ENCODE measurements around the gene INHA. TPM values are rescaled to one million over a fixed set of nuclear protein-coding genes. Genes with fewer than 3 reads are reported as not detected.

The INHA gene
- total RNA-seq (2014; rRNA removed; shearing (Covaris generic)), result 0.36 and 0.80 TPM in 2 replicates

GRCh38 chr2:219572237-219573001 is at the start of gene INHA:
TSS of gene INHA (plus strand) at chr2:219572310. CDS start at chr2:219572375, 65 bp downstream.
- DNase-seq (ENCODE audit: low read depth), result no peak

- no peak for DNase-seq (ENCODE audit: low read depth)
Measured at GRCh38 chr2:219523031-219523671, 49.0 kb upstream of the INHA start.

GRCh38 chr2:219524817-219525216 is 47.3 kb upstream of the INHA start:
- DNase-seq (ENCODE audit: low read depth), result no peak

- DNase-seq (ENCODE audit: low read depth), result no peak
Measured at GRCh38 chr2:219525533-219526232, 46.4 kb upstream of the INHA start.

- DNase-seq (ENCODE audit: low read depth), result no peak
Measured at GRCh38 chr2:219526320-219527075, 45.6 kb upstream of the INHA start.

GRCh38 chr2:219527076-219527394 is 45.1 kb upstream of the INHA start:
- DNase-seq (ENCODE audit: low read depth), result no peak

- no peak for DNase-seq (ENCODE audit: low read depth)
Measured at GRCh38 chr2:219527472-219527871, 44.6 kb upstream of the INHA start.

- DNase-seq (ENCODE audit: low read depth), result peak; percentile 87
Measured at GRCh38 chr2:219530048-219530963, 41.8 kb upstream of the INHA start.

- no peak for DNase-seq (ENCODE audit: low read depth)
Measured at GRCh38 chr2:219531639-219532377, 40.3 kb upstream of the INHA start.

GRCh38 chr2:219532378-219532649 is 39.8 kb upstream of the INHA start:
- DNase-seq (ENCODE audit: low read depth), result no peak

GRCh38 chr2:219533930-219534661 is 38.0 kb upstream of the INHA start:
- no peak for DNase-seq (ENCODE audit: low read depth)

- no peak for DNase-seq (ENCODE audit: low read depth)
Measured at GRCh38 chr2:219536425-219536824, 35.7 kb upstream of the INHA start.

GRCh38 chr2:219536967-219537366 is 35.1 kb upstream of the INHA start:
- DNase-seq (ENCODE audit: low read depth), result no peak

GRCh38 chr2:219537657-219538488 is 34.2 kb upstream of the INHA start:
- no peak for DNase-seq (ENCODE audit: low read depth)

- no peak for DNase-seq (ENCODE audit: low read depth)
Measured at GRCh38 chr2:219538504-219538951, 33.6 kb upstream of the INHA start.

- DNase-seq (ENCODE audit: low read depth), result no peak
Measured at GRCh38 chr2:219538956-219539788, 32.9 kb upstream of the INHA start.

- DNase-seq (ENCODE audit: low read depth), result no peak
Measured at GRCh38 chr2:219539926-219540678, 32.0 kb upstream of the INHA start.
